CD4-positive, alpha-beta T cell treated with Interleukin-1 beta for 1 hour (primary cell): Measurements from ENCODE around the gene GRIK4.

Source experiments
- DNase-seq, 2 donors: peaks; one replicate each; pipeline ENCODE4 v3.0.0-alpha.2; 2020 to 2022

Gene GRIK4

DNA sequence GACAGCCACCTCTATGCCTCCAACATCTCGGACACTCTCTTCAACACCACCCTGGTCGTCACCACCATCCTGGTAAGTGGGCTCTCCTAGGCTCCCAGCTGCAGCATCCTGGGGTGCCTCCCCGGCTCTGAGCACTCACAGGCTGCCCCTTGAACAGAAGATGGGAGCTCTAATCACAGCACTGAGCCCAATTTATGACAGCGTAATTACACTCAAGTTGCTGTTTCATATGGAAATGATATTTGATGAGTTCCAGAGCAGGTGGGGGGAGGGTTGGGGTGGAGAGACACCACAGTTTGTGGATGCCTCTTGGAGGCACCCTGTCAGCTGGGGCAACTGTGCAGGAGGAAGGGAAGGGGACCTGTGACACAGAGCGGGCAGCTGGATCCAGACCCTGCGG, 387.0 kb downstream of the GRIK4 start:
- no peak for DNase-seq

- DNase-seq: no peak
These were observed 388.2 kb downstream of the GRIK4 start for GRCh38 chr11:120899720-120900119.

- no peak for DNase-seq
These were observed 389.1 kb downstream of the GRIK4 start for GRCh38 chr11:120900643-120901042.

DNA sequence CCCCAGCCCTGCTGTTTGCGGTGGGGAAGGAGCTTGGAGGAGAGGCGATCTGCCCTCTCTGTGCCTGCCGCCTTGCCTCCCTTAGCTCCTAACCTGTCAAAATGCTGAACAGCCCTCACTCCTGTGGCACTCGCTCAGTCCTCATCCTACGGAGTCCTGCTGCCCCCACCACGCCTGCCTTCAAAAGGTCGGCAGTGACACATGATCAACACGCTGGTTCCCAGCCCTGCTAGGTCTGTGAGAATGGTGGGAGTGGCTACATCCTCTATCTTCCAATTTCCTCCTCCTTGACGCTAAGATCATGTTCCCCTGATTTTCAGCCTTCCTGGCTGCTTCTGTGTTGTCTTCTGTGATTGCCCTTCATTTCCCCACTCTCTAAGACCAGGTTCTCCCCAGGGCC, 392.1 kb downstream of the GRIK4 start:
- DNase-seq: no peak

- no peak for DNase-seq
These were observed 392.6 kb downstream of the GRIK4 start for GRCh38 chr11:120904116-120904515.

GRCh38 chr11:120906766-120907165, 395.2 kb downstream of the GRIK4 start:
- DNase-seq: no peak

GRCh38 chr11:120907971-120908370, 396.4 kb downstream of the GRIK4 start:
- DNase-seq: no peak

- DNase-seq: peak; percentile 2 to 6
These were observed 397.1 kb downstream of the GRIK4 start for GRCh38 chr11:120908461-120909181.

DNA sequence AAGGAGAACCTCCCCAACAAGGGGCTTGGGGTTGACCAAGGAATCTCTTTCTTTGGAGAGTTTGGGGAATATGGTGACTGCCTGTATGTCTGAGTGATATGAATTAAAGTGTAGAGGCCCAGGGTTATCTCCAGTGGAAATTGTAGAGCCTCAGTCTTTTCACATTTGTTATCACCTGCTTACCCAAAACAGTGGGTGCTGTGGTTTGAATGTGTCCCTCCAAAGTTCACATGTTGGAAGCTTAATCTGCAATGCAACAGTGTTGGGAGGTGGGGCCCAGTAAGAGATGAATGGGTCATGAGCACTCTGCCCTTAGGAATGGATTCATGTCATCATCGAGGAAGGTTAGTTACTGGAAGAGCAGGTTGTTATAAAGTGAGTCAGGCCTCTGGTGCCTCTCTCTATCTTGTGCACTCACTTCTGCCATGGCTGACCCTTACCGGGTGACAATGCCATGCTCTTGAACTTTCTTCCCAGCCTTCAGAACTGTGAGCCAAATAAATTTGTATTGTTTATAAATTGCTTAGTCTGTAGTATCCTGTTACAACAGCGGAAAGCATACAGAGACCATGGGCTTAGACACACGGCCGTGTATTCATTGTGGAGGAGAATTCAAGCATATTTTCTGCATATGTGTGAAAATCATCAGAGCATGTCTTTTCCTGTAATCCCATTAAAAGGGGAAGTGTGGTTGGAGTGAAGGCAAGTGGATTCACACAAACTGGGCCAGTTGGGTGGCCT, 398.3 kb downstream of the GRIK4 start:
- no peak for DNase-seq

GRCh38 chr11:120911943-120912342, 400.4 kb downstream of the GRIK4 start:
- no peak for DNase-seq

DNA sequence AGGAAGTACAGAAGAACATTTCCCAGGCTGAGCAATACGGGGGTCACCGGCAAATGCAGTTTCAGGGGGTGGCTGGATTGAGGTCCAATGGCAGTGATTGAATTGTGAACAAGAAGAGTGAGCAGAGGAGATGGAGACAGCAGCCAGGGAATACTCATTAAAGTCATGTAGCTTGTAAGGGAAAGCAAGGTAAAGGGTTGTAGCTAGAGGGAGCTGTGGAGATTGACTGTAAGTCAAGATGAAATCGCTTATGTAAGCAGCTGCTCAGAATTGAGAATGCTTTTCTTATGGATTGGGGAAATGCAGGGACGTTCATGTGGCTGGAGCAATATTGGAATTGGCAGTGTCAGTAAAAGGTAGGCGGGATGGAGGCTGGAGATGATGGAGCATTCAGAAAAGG, 401.0 kb downstream of the GRIK4 start:
- no peak for DNase-seq

DNA sequence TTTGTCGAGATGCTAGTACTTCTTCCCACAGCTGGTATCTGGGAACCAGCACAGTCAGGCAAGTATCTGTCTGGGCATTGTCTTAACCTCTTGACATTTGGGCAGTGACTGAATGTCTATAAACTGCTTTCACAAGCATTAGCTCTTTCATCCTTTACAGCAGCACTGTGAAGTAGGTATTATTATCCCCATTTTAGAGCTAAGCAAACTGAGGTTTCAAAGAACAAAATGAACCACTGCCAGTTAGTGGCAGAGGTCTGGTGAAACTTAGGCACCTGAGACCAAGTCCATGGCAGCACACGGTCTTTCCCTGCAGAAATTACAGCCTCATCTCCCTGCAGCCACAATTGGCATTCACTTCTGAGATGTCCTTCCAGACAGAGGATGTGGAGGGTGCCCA, 401.4 kb downstream of the GRIK4 start:
- no peak for DNase-seq

DNA sequence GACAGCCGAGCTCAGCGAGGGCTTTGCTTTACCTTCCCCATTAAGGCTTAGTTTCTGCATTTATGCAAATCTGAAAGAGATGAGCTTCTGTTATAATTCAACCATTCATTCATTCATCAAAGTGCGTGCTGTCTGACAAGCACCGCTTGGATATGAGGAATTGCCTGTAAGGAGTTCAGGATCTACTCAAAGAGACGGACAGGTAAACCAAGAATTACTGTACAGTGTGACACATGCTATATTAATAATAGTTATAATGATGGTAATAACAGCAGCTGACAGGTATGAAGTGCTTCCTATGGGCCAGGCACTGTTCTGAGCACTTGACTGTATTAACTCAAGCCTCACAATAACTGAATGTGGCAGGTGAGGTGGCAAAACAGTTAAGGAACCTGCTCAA, 402.5 kb downstream of the GRIK4 start:
- DNase-seq: no peak

DNA sequence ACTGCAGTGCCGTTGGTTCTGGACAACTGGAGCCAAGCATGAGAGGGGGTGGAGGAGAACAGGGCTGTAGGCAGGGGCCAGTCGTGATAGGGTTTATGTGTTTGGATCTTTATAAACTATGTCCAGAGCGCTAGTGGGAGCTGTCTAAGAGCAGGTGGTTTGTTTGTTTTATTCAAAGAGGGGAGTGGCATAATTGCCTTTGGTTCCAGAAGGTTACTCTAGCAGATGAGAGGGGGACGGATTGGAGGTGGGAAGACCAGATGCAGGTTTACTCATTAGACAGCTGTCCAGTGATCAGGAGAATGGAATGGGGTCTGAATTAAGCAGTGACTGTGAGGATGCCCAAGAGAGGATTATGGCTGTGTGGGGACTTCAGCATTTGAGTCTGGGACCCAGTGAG, 403.1 kb downstream of the GRIK4 start:
- DNase-seq: no peak

- DNase-seq: no peak
These were observed 406.2 kb downstream of the GRIK4 start for GRCh38 chr11:120917559-120918239.

DNA sequence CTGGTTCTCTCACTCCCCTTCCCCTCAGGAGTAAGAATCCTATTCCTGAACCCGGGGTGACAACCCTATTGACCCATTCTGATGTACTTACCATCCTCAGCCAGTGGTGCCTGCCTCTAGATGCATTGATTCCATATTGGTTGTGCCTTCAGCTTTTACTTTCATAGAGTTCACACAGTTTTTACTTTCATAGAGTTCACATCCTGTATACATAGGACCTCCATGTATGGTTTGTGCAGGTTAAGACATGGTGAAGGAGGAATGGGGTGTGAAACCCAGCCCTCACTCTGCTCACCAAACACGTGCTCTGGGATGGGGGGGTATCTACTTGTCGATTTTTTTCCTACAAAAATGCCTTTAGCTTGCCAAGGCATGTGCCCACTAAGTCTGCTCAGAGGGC, 406.7 kb downstream of the GRIK4 start:
- DNase-seq: no peak

GRCh38 chr11:120919045-120919444, 407.5 kb downstream of the GRIK4 start:
- DNase-seq: no peak

GRCh38 chr11:120919566-120919965, 408.0 kb downstream of the GRIK4 start:
- DNase-seq: no peak

DNA sequence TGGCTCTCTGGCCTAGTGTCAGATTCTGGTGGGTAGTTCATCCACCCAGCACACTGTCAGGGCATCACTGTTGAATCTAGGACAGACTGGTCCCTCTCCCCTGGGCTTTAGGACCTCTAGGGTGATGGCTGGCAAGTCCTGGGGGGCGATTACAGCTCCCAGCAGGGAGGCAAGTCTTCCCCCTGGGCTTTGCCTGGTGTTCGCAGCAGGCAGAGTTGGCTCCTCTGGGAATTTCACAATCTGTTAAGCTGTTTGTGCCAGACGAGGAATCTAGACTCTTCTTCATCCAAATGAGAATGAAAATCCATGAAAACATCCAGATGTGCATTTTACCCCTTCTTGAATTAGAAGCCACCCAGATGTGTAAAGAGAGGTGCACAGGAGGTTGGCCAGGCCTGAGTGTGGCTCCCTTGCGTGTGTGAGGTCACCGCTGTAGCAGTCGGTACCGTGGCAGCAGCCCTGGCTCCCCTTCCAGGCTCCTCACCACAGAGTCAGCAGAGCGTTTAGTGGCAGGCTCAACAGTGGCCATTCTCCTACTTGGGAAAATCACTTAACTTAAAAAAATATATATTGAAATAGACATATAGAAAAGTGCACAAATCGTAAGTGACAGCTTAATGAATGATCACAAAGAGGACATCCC, 412.4 kb downstream of the GRIK4 start:
- DNase-seq: no peak

DNA sequence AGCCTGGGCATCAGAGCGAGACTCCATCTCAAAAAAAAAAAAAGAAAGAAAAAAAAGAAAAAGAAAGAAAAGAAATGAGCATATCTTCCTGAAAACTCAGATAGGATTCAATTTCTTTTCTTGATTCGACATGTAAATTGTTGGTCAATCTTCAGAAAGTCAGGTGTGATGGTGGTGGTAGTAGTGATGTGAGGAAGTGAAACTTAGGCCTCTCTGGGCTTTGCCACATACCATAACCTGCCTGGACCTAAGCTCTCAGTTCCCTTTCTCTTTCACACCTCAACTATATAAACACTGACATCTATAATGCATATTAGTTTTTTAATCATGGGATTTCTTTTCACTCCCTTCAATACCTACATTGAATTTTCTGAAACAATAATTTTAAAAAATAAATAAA, 414.4 kb downstream of the GRIK4 start:
- no peak for DNase-seq

DNA sequence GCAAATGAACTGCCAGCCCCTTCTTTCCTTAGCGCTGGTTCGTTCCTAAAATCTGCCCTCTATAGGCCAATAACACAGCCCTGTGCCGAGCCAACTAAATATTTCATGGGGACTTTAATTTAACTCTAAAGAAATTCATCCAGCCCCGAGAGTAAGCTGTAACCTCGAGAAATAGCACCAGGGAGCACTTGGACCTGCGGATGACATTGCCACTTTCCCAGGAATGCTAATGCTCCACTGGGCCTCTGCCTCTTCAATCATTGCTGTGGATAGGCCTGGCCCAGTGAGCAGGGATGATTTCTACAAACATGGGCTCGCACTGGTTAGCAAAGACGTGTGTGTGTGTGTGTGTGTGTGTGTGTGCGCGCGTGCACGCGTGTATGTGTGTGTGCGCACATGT, 417.1 kb downstream of the GRIK4 start:
- no peak for DNase-seq

DNA sequence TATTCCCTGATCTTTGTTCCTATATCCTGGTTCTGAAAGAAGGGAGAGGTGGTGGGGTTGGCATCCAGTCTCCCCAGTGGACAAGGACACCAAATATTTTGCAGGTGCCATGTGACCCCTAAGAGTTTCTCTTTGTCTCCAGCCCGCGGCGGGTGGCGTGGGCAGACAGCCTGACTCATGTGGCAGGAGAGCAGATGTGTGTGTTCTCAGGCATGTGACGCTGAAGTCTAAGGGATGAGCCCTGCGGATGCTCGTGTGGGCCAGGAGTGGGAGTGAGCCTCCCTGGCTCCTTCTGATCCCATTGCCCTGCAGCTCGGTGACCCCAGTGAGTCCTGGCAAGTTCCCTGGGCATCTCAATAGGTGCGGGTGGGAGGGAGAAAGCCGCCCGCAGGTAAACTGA, 417.5 kb downstream of the GRIK4 start:
- no peak for DNase-seq

DNA sequence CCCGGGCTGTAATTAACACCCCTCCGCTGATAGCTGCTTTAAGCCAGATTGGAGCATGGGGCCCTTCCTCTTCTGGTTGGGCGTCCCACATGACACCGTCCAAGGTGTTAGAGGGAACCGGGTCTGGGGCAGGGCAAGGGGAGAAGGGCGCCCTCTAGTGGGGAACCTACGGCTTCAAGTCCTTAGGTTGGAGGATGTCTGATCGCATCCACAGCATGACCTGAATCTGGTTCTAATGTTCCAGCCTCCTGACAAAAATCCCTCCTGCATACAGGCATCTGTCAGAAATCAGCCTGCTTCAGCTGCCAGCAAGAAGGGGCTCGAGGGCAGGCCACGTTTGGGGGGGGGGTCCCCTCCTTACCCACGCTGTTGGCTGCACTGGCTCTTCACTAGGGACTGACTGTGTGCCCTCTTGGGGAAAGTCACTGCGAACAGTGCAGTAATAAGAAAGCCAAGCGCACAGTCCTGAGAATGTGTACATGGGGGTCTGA, 418.2 kb downstream of the GRIK4 start:
- DNase-seq: peak; percentile 21 to 24
